Karpas-422 (cell line): ENCODE measurements around the gene NRXN3. TPM values are rescaled to one million over a fixed set of nuclear protein-coding genes. Genes with fewer than 3 reads are reported as not detected.

Source experiments
- DNase-seq: peaks from one replicate; pipeline ENCODE4 v3.0.0-alpha.2; 2015
- H2AFZ ChIP-seq: fragments of 200-600 bp; sonication (generic); 2 replicates; pipeline ENCODE4 v1.6.1; 2014; ENCODE audit warnings: antibody characterized with exemption, low read length, mixed read lengths
- H3K27ac ChIP-seq: fragments of 200-600 bp; sonication (generic); 2 replicates; pipeline ENCODE4 v1.5.1; 2014; ENCODE audit warnings: mild to moderate bottlenecking, low read length, moderate library complexity
- H3K27me3 ChIP-seq: fragments of 200-600 bp; sonication (generic); 2 replicates; pipeline ENCODE4 v1.6.1; 2014; ENCODE audit warnings: low read length, mixed read lengths
- H3K36me3 ChIP-seq: fragments of 200-600 bp; sonication (generic); 2 replicates; pipeline ENCODE4 v1.6.1; 2014; ENCODE audit warnings: low read length, mixed read lengths; ENCODE audit not compliant: insufficient read depth
- H3K4me1 ChIP-seq: fragments of 200-600 bp; sonication (generic); 2 replicates; pipeline ENCODE4 v1.6.1; 2014; ENCODE audit warnings: mild to moderate bottlenecking, low read length, mixed read lengths
- H3K4me2 ChIP-seq: fragments of 200-600 bp; sonication (generic); 2 replicates; pipeline ENCODE4 v1.6.1; 2014; ENCODE audit warnings: low read length, low read depth, mild to moderate bottlenecking; ENCODE audit not compliant: poor library complexity, severe bottlenecking
- H3K4me3 ChIP-seq: fragments of 200-600 bp; sonication (generic); 2 replicates; pipeline ENCODE4 v1.5.1; 2014; ENCODE audit warnings: mild to moderate bottlenecking, antibody characterized with exemption, low read length, mixed read lengths
- H3K79me2 ChIP-seq: fragments of 200-600 bp; sonication (generic); 2 replicates; pipeline ENCODE4 v1.6.1; 2014; ENCODE audit warnings: mild to moderate bottlenecking, low read length, mixed read lengths
- H3K9ac ChIP-seq: fragments of 200-600 bp; sonication (generic); 2 replicates; pipeline ENCODE4 v1.6.0; 2014; ENCODE audit warnings: low read length
- H3K9me2 ChIP-seq: fragments of 200-600 bp; sonication (generic), shearing (Covaris generic); replicated peaks from 2 replicates; pipeline ENCODE4 v1.6.0; 2014; ENCODE audit warnings: mild to moderate bottlenecking, low read length, moderate library complexity; ENCODE audit not compliant: insufficient read depth
- H3K9me3 ChIP-seq: fragments of 300-700, 200-600 bp; sonication (generic); 2 replicates; pipeline ENCODE4 v1.6.1; 2014; ENCODE audit warnings: low read length, mixed read lengths
- H4K20me1 ChIP-seq: fragments of 200-600 bp; sonication (generic); 2 replicates; pipeline ENCODE4 v1.6.1; 2014; ENCODE audit warnings: mild to moderate bottlenecking, antibody characterized with exemption, low read length, low read depth; ENCODE audit not compliant: insufficient read depth
- total RNA-seq: library from RNA; depleted of rRNA; stranded (reverse); fragments of >200 nt; shearing (Covaris generic); gene quantifications from 2 replicates; pipeline ENCODE4 v1.2.3, GENCODE V29; 2014; ENCODE audit warnings: low replicate concordance

NRXN3 gene
- total RNA-seq, 1 experiment from 2014 or later: not detected

GRCh38 chr14:79502751-79503148, 1332.6 kb downstream of the NRXN3 start:
- no peak for DNase-seq
- H3K4me1 ChIP-seq: no peaks in the 10 kb centered on the region
- no peaks in the 10 kb centered on the region for H3K9me2 ChIP-seq
- H3K36me3 ChIP-seq: no peaks in the 10 kb centered on the region
- no peak overlapping the region for H3K4me2 ChIP-seq
- no peak overlapping the region for H3K27ac ChIP-seq
- H3K79me2 ChIP-seq: no peaks in the 10 kb centered on the region
- no peak overlapping the region for H3K9ac ChIP-seq
- no peak overlapping the region for H3K4me3 ChIP-seq
- H3K9me3 ChIP-seq: no peaks in the 10 kb centered on the region
- H4K20me1 ChIP-seq: no peaks in the 10 kb centered on the region
- H2AFZ ChIP-seq: no peak overlapping the region
- H3K27me3 ChIP-seq: peaks cover 3% of the 10 kb centered on the region; the same call in 1 of the 2 replicates

GRCh38 chr14:79510659-79511058, 1340.5 kb downstream of the NRXN3 start:
- Histone ChIP-seq H3K9ac (no peak overlapping the region), H3K9me2 (no peaks in the 10 kb centered on the region), H3K36me3 (no peaks in the 10 kb centered on the region), H3K9me3 (no peaks in the 10 kb centered on the region), H2AFZ (no peak overlapping the region), H3K79me2 (no peaks in the 10 kb centered on the region), H3K27ac (no peak overlapping the region), H4K20me1 (no peaks in the 10 kb centered on the region), H3K4me3 (no peak overlapping the region), H3K4me2 (no peak overlapping the region), H3K4me1 (no peaks in the 10 kb centered on the region), H3K27me3 (no peaks in the 10 kb centered on the region)
- no peak for DNase-seq

GRCh38 chr14:79511146-79511545, 1341.0 kb downstream of the NRXN3 start:
- H3K9me3 ChIP-seq: no peaks in the 10 kb centered on the region
- no peaks in the 10 kb centered on the region for H3K79me2 ChIP-seq
- no peak overlapping the region for H3K4me3 ChIP-seq
- H3K9ac ChIP-seq: no peak overlapping the region
- H3K36me3 ChIP-seq: no peaks in the 10 kb centered on the region
- DNase-seq: no peak
- no peaks in the 10 kb centered on the region for H3K27me3 ChIP-seq
- H3K4me1 ChIP-seq: no peaks in the 10 kb centered on the region
- no peak overlapping the region for H2AFZ ChIP-seq
- H3K27ac ChIP-seq: no peak overlapping the region
- no peak overlapping the region for H3K4me2 ChIP-seq
- no peaks in the 10 kb centered on the region for H3K9me2 ChIP-seq
- H4K20me1 ChIP-seq: no peaks in the 10 kb centered on the region

GRCh38 chr14:79513446-79513845, 1343.3 kb downstream of the NRXN3 start:
- Histone ChIP-seq H4K20me1 (no peaks in the 10 kb centered on the region), H3K9ac (no peak overlapping the region), H3K36me3 (no peaks in the 10 kb centered on the region), H3K27ac (no peak overlapping the region), H3K4me2 (no peak overlapping the region), H3K4me3 (no peak overlapping the region), H3K4me1 (no peaks in the 10 kb centered on the region), H3K9me3 (no peaks in the 10 kb centered on the region), H3K27me3 (no peaks in the 10 kb centered on the region), H3K9me2 (no peaks in the 10 kb centered on the region), H2AFZ (no peak overlapping the region), H3K79me2 (no peaks in the 10 kb centered on the region)
- DNase-seq: no peak

GRCh38 chr14:79514700-79515099, 1344.5 kb downstream of the NRXN3 start:
- Histone ChIP-seq H3K27ac (no peak overlapping the region), H3K4me1 (no peaks in the 10 kb centered on the region), H3K9me2 (no peaks in the 10 kb centered on the region), H3K4me2 (no peak overlapping the region), H3K9ac (no peak overlapping the region), H3K27me3 (no peaks in the 10 kb centered on the region), H3K79me2 (no peaks in the 10 kb centered on the region), H2AFZ (no peak overlapping the region), H4K20me1 (no peaks in the 10 kb centered on the region), H3K4me3 (no peak overlapping the region), H3K36me3 (no peaks in the 10 kb centered on the region), H3K9me3 (no peaks in the 10 kb centered on the region)
- no peak for DNase-seq

- Histone ChIP-seq H4K20me1 (no peaks in the 10 kb centered on the region), H3K36me3 (no peaks in the 10 kb centered on the region), H3K27me3 (no peaks in the 10 kb centered on the region), H3K27ac (no peak overlapping the region), H3K4me3 (no peak overlapping the region), H3K9ac (no peak overlapping the region), H3K4me1 (no peaks in the 10 kb centered on the region), H2AFZ (no peak overlapping the region), H3K79me2 (no peaks in the 10 kb centered on the region), H3K4me2 (no peak overlapping the region), H3K9me3 (no peaks in the 10 kb centered on the region), H3K9me2 (no peaks in the 10 kb centered on the region)
- no peak for DNase-seq
Observed at GRCh38 chr14:79515158-79515557, 1345.0 kb downstream of the NRXN3 start.

- Histone ChIP-seq H3K4me3 (no peak overlapping the region), H3K79me2 (no peaks in the 10 kb centered on the region), H4K20me1 (no peaks in the 10 kb centered on the region), H2AFZ (no peak overlapping the region), H3K27me3 (no peaks in the 10 kb centered on the region), H3K36me3 (no peaks in the 10 kb centered on the region), H3K9ac (no peak overlapping the region), H3K9me2 (no peaks in the 10 kb centered on the region), H3K9me3 (no peaks in the 10 kb centered on the region), H3K4me1 (no peaks in the 10 kb centered on the region), H3K27ac (no peak overlapping the region), H3K4me2 (no peak overlapping the region)
- DNase-seq: no peak
Observed at GRCh38 chr14:79516009-79516408, 1345.8 kb downstream of the NRXN3 start.

- H3K27me3 ChIP-seq: no peaks in the 10 kb centered on the region
- H3K9me3 ChIP-seq: no peaks in the 10 kb centered on the region
- H3K4me2 ChIP-seq: no peak overlapping the region
- no peaks in the 10 kb centered on the region for H3K9me2 ChIP-seq
- H3K79me2 ChIP-seq: no peaks in the 10 kb centered on the region
- no peaks in the 10 kb centered on the region for H3K36me3 ChIP-seq
- H3K4me1 ChIP-seq: no peaks in the 10 kb centered on the region
- no peak overlapping the region for H3K9ac ChIP-seq
- no peaks in the 10 kb centered on the region for H4K20me1 ChIP-seq
- H3K27ac ChIP-seq: no peak overlapping the region
- H2AFZ ChIP-seq: no peak overlapping the region
- no peak overlapping the region for H3K4me3 ChIP-seq
- DNase-seq: no peak
Observed at GRCh38 chr14:79525416-79525815, 1355.2 kb downstream of the NRXN3 start.

GRCh38 chr14:79528828-79529416, 1358.7 kb downstream of the NRXN3 start:
- no peak for DNase-seq
- H3K9me3 ChIP-seq: no peaks in the 10 kb centered on the region
- H4K20me1 ChIP-seq: no peaks in the 10 kb centered on the region
- H3K4me1 ChIP-seq: no peaks in the 10 kb centered on the region
- H2AFZ ChIP-seq: no peak overlapping the region
- no peaks in the 10 kb centered on the region for H3K27me3 ChIP-seq
- no peak overlapping the region for H3K4me2 ChIP-seq
- H3K79me2 ChIP-seq: no peaks in the 10 kb centered on the region
- H3K9me2 ChIP-seq: no peaks in the 10 kb centered on the region
- H3K36me3 ChIP-seq: no peaks in the 10 kb centered on the region
- H3K9ac ChIP-seq: no peak overlapping the region
- H3K27ac ChIP-seq: no peak overlapping the region
- no peak overlapping the region for H3K4me3 ChIP-seq
